Tibial artery (tissue), 4 donors: ENCODE results near the gene PALM3.

Experiments used
- DNase-seq, 2 donors: peaks; one replicate each; pipeline ENCODE4 v3.0.0-alpha.2; 2019
- H3K27ac ChIP-seq, 2 donors: fragments of 200-600 bp; sonication (generic) in 1 of 2; 1 replicate in 1 of 2; 2 replicates in 1 of 2; pipeline ENCODE4 v1.5.1; 2018 to 2019; ENCODE audit warnings: mild to moderate bottlenecking in 1 of 2
- H3K27me3 ChIP-seq, 2 donors: fragments of 200-600 bp; sonication (generic) in 1 of 2; one replicate each; pipeline versions ENCODE4 v1.5.1 to v1.6.0; 2016 to 2019
- H3K36me3 ChIP-seq, 3 donors: fragments of 200-600 bp; sonication (generic) in 2 of 3; one replicate each; pipeline ENCODE4 v1.5.1; 2016 to 2019; ENCODE audit warnings: mild to moderate bottlenecking in 2 of 3
- H3K4me1 ChIP-seq, 4 donors: fragments of 200-600 bp; sonication (generic) in 2 of 4; 1 replicate in 3 of 4; 2 replicates in 1 of 4; pipeline ENCODE4 v1.5.1; 2016 to 2019
- H3K4me3 ChIP-seq, 2 donors: fragments of 200-600 bp; sonication (generic) in 1 of 2; 1 replicate in 1 of 2; 2 replicates in 1 of 2; pipeline ENCODE4 v1.5.1; 2018 to 2019; ENCODE audit warnings: mild to moderate bottlenecking in 2 of 2
- H3K9me3 ChIP-seq, 3 donors: fragments of 200-600 bp; sonication (generic) in 1 of 3; one replicate each; pipeline ENCODE4 v1.5.1; 2016 to 2019
- CTCF ChIP-seq, 2 experiments: fragments of 200-600 bp in 1 of 2; fragments of 450-650 bp in 1 of 2; IDR thresholded peaks; one replicate each; pipeline ENCODE4 v1.5.1; 2017 to 2019; ENCODE audit warnings: antibody characterized with exemption in 2 of 2, mild to moderate bottlenecking in 1 of 2, moderate library complexity in 1 of 2
- intact Hi-C: fragments of 100-400 bp; cut with DNase I; formaldehyde crosslinking; loops from one replicate; pipeline ENCODE4 v1.15.0; 2023; ENCODE audit warnings: low total_unique reads

PALM3 gene

GRCh38 chr19:14061751-14062557 is at the start of gene PALM3:
Gene PALM3, minus strand, starts transcription at chr19:14062076. Its CDS starts 96 bp downstream, at chr19:14061980.
- peaks cover 0 to 18% (median 9%) of the 10 kb centered on the region in 4 donors for H3K4me1 ChIP-seq
- no peak within 1 kb of the TSS for H3K27ac ChIP-seq
- no peak for TF ChIP-seq CTCF (IDR thresholded peaks at IDR 0.05)
- H3K4me3 ChIP-seq: no peak within 1 kb of the TSS
- peaks cover 0 to 67% of the 10 kb centered on the region in 2 donors for H3K27me3 ChIP-seq
- no peaks in the 10 kb centered on the region for H3K36me3 ChIP-seq
- no peak for DNase-seq
- intact Hi-C loops: no loop called here
- no peaks in the 10 kb centered on the region for H3K9me3 ChIP-seq

- no peak for TF ChIP-seq CTCF (IDR thresholded peaks at IDR 0.05)
- Histone ChIP-seq H3K27me3 (no peaks in the 10 kb centered on the region), H3K27ac (peak overlapping the region; percentile 85 to 94), H3K36me3 (peaks cover under 1 to 12% (median 5%) of the 10 kb centered on the region in 3 donors), H3K4me1 (peaks cover 5 to 97% (median 70%) of the 10 kb centered on the region in 4 donors), H3K9me3 (no peaks in the 10 kb centered on the region), H3K4me3 (no peak overlapping the region)
- no peak for DNase-seq
- intact Hi-C loops: no loop called here
These were observed 49.6 kb upstream of the PALM3 start for GRCh38 chr19:14111486-14111885.

- H3K4me3 ChIP-seq: no peak overlapping the region
- intact Hi-C loops: loop anchor here (1.0 kb wide), 1 partner anchor 12 kb away; no protein-coding TSS in a partner anchor
- H3K27me3 ChIP-seq: no peaks in the 10 kb centered on the region
- peak overlapping the region in 1 of 2 donors; percentile 29 for H3K27ac ChIP-seq
- DNase-seq: no peak
- H3K4me1 ChIP-seq: peaks cover 5 to 97% (median 62%) of the 10 kb centered on the region in 4 donors
- no peaks in the 10 kb centered on the region for H3K9me3 ChIP-seq
- H3K36me3 ChIP-seq: peaks cover 8 to 21% (median 13%) of the 10 kb centered on the region in 3 donors
- TF ChIP-seq CTCF (IDR thresholded peaks at IDR 0.05): no peak
These were observed 48.8 kb upstream of the PALM3 start for GRCh38 chr19:14110650-14111049.

- peaks cover 20 to 48% (median 36%) of the 10 kb centered on the region in 3 donors for H3K36me3 ChIP-seq
- no peak for TF ChIP-seq CTCF (IDR thresholded peaks at IDR 0.05)
- DNase-seq: peak in 1 of 2 donors; percentile 83
- H3K27ac ChIP-seq: peak overlapping the region; percentile 83 to 88
- H3K27me3 ChIP-seq: no peaks in the 10 kb centered on the region
- peaks cover 5 to 68% (median 38%) of the 10 kb centered on the region in 4 donors for H3K4me1 ChIP-seq
- H3K4me3 ChIP-seq: peak overlapping the region in 1 of 2 donors; percentile 18
- no peaks in the 10 kb centered on the region for H3K9me3 ChIP-seq
- intact Hi-C loops: no loop called here
These were observed 45.9 kb upstream of the PALM3 start for GRCh38 chr19:14107581-14108461.

GRCh38 chr19:14106840-14107239 is 45.0 kb upstream of the PALM3 start:
- peak overlapping the region; percentile 83 to 88 for H3K27ac ChIP-seq
- H3K4me1 ChIP-seq: peaks cover 0 to 59% (median 28%) of the 10 kb centered on the region in 4 donors
- no peaks in the 10 kb centered on the region for H3K9me3 ChIP-seq
- no peak overlapping the region for H3K4me3 ChIP-seq
- peaks cover 28 to 58% (median 45%) of the 10 kb centered on the region in 3 donors for H3K36me3 ChIP-seq
- intact Hi-C loops: no loop called here
- TF ChIP-seq CTCF (IDR thresholded peaks at IDR 0.05): no peak
- no peaks in the 10 kb centered on the region for H3K27me3 ChIP-seq
- DNase-seq: no peak
